Stimulated activated CD4-positive, alpha-beta T cell treated with anti-CD3 and anti-CD28 coated beads, Interleukin-15, amount 100 ng/mL, for 1 hour (primary cell): ENCODE results near the gene TBC1D1.

ENCODE experiments used
- DNase-seq, 2 donors: peaks; one replicate each; pipeline ENCODE4 v3.0.0-alpha.2; 2020; ENCODE audit warnings: low read depth in 1 of 2, low spot score in 1 of 2

The TBC1D1 gene

GRCh38 chr4:38075370-38076152, 184.7 kb downstream of the TBC1D1 start:
- no peak for DNase-seq

GRCh38 chr4:38076153-38076669, 185.3 kb downstream of the TBC1D1 start:
- DNase-seq = no peak

- no peak for DNase-seq
These were observed 187.1 kb downstream of the TBC1D1 start for GRCh38 chr4:38077791-38078489.

- DNase-seq = no peak
These were observed 187.9 kb downstream of the TBC1D1 start for GRCh38 chr4:38078590-38079421.

GRCh38 chr4:38080061-38080974, 189.4 kb downstream of the TBC1D1 start:
- DNase-seq = no peak

GRCh38 chr4:38082021-38082420, 191.1 kb downstream of the TBC1D1 start:
- DNase-seq = no peak

GRCh38 chr4:38082424-38083385, 191.8 kb downstream of the TBC1D1 start:
- DNase-seq = no peak

- no peak for DNase-seq
These were observed 194.2 kb downstream of the TBC1D1 start for GRCh38 chr4:38084877-38085711.

GRCh38 chr4:38085751-38086150, 194.9 kb downstream of the TBC1D1 start:
- no peak for DNase-seq

- DNase-seq = no peak
These were observed 195.4 kb downstream of the TBC1D1 start for GRCh38 chr4:38086151-38086848.

- no peak for DNase-seq
These were observed 196.0 kb downstream of the TBC1D1 start for GRCh38 chr4:38086849-38087226.

GRCh38 chr4:38088321-38088720, 197.4 kb downstream of the TBC1D1 start:
- no peak for DNase-seq

GRCh38 chr4:38089961-38090360, 199.1 kb downstream of the TBC1D1 start:
- no peak for DNase-seq

GRCh38 chr4:38090455-38091246, 199.8 kb downstream of the TBC1D1 start:
- no peak for DNase-seq

GRCh38 chr4:38091636-38092035, 200.8 kb downstream of the TBC1D1 start:
- no peak for DNase-seq

- DNase-seq = no peak
These were observed 201.8 kb downstream of the TBC1D1 start for GRCh38 chr4:38092701-38093100.

GRCh38 chr4:38094419-38094818, 203.5 kb downstream of the TBC1D1 start:
- DNase-seq = no peak
